ENCODE measurements around the gene CS.
A peak's percentile ranks its signal among the peaks of the same experiment; 100 is the strongest.
"Not testable (repeated sequence)": the region's sequence is repeated elsewhere in the genome, so short reads cannot be mapped to it uniquely, and the experiment has no call there.

CS gene

GRCh38 chr12:56274299-56274698 is 25.8 kb downstream of the CS start:
- H3K4me1 ChIP-seq (ENCODE audit: low read length), result no peaks in the 10 kb centered on the region
- H3K9ac ChIP-seq (ENCODE audit: low read length), result no peak overlapping the region
- H3K79me2 ChIP-seq (ENCODE audit: low read length), result no peaks in the 10 kb centered on the region
- H3K9me3 ChIP-seq (ENCODE audit: insufficient read depth, low read length), result no peaks in the 10 kb centered on the region
- no peaks in the 10 kb centered on the region; the same call in 1 of the 2 replicates for H4K20me1 ChIP-seq (ENCODE audit: insufficient read depth, low read length)
- no peak overlapping the region for H2AFZ ChIP-seq (ENCODE audit: low read depth, low read length)
- peaks cover 37% of the 10 kb centered on the region for H3K36me3 ChIP-seq (replicated peaks; ENCODE audit: low read depth, low read length)
- H3K4me2 ChIP-seq (ENCODE audit: low read length), result no peak overlapping the region
- H3K27ac ChIP-seq (ENCODE audit: low read length), result no peak overlapping the region
- TF ChIP-seq CTCF (IDR thresholded peaks at IDR 0.05; ENCODE audit: low read depth, low read length) (no peak), EZH2phosphoT487 (IDR thresholded peaks at IDR 0.05; ENCODE audit: low read depth) (no peak)
- no peaks in the 10 kb centered on the region for H3K27me3 ChIP-seq (ENCODE audit: low read depth, low read length)
- H3K4me3 ChIP-seq (ENCODE audit: low read length), result no peak overlapping the region

GRCh38 chr12:56272468-56272867 is 27.7 kb downstream of the CS start:
- H3K4me3 ChIP-seq (ENCODE audit: low read length); H2AFZ ChIP-seq (ENCODE audit: low read depth, low read length); H3K4me1 ChIP-seq (ENCODE audit: low read length); H3K9me3 ChIP-seq (ENCODE audit: insufficient read depth, low read length); H3K9ac ChIP-seq (ENCODE audit: low read length); H3K79me2 ChIP-seq (ENCODE audit: low read length); H3K27me3 ChIP-seq (ENCODE audit: low read depth, low read length); H4K20me1 ChIP-seq (ENCODE audit: insufficient read depth, low read length); H3K27ac ChIP-seq (ENCODE audit: low read length); H3K4me2 ChIP-seq (ENCODE audit: low read length): not testable (repeated sequence)
- peaks cover 36% of the 10 kb centered on the region for H3K36me3 ChIP-seq (replicated peaks; ENCODE audit: low read depth, low read length)

- Histone ChIP-seq H3K4me2 (ENCODE audit: low read length) (no peak overlapping the region), H2AFZ (ENCODE audit: low read depth, low read length) (no peak overlapping the region), H3K9ac (ENCODE audit: low read length) (no peak overlapping the region), H3K27ac (ENCODE audit: low read length) (no peak overlapping the region), H3K4me3 (ENCODE audit: low read length) (no peak overlapping the region), H3K36me3 (replicated peaks; ENCODE audit: low read depth, low read length) (peaks cover 33% of the 10 kb centered on the region), H3K79me2 (ENCODE audit: low read length) (no peaks in the 10 kb centered on the region), H3K4me1 (ENCODE audit: low read length) (peaks cover 5% of the 10 kb centered on the region; the same call in 1 of the 2 replicates), H3K27me3 (ENCODE audit: low read depth, low read length) (no peaks in the 10 kb centered on the region), H3K9me3 (ENCODE audit: insufficient read depth, low read length) (no peaks in the 10 kb centered on the region), H4K20me1 (ENCODE audit: insufficient read depth, low read length) (no peaks in the 10 kb centered on the region; the same call in 1 of the 2 replicates)
- TF ChIP-seq EZH2phosphoT487 (IDR thresholded peaks at IDR 0.05; ENCODE audit: low read depth), result no peak
- TF ChIP-seq CTCF (IDR thresholded peaks at IDR 0.05; ENCODE audit: low read depth, low read length), result peak; percentile 60
Observed at GRCh38 chr12:56271031-56271430, 29.1 kb downstream of the CS start.

GRCh38 chr12:56267443-56268071 is 32.6 kb downstream of the CS start:
- H2AFZ ChIP-seq (ENCODE audit: low read depth, low read length), result peak overlapping the region; percentile 78

More at GRCh38 chr12:56267443-56268071, 32.6 kb downstream of the CS start:
- H3K9me3 ChIP-seq (ENCODE audit: insufficient read depth, low read length), result no peaks in the 10 kb centered on the region
- peak overlapping the region; percentile 83 for H3K4me3 ChIP-seq (ENCODE audit: low read length)
- peak overlapping the region; percentile 67 for H3K4me2 ChIP-seq (ENCODE audit: low read length)
- peaks cover 5% of the 10 kb centered on the region; the same call in 1 of the 2 replicates for H3K4me1 ChIP-seq (ENCODE audit: low read length)
- peaks cover 14% of the 10 kb centered on the region for H3K36me3 ChIP-seq (replicated peaks; ENCODE audit: low read depth, low read length)
- peak overlapping the region; percentile 65 for H3K9ac ChIP-seq (ENCODE audit: low read length)
- no peaks in the 10 kb centered on the region for H3K79me2 ChIP-seq (ENCODE audit: low read length)
- no peak overlapping the region for H3K27ac ChIP-seq (ENCODE audit: low read length)
- TF ChIP-seq CTCF (IDR thresholded peaks at IDR 0.05; ENCODE audit: low read depth, low read length) (no peak), EZH2phosphoT487 (IDR thresholded peaks at IDR 0.05; ENCODE audit: low read depth) (no peak)
- H4K20me1 ChIP-seq (ENCODE audit: insufficient read depth, low read length), result no peaks in the 10 kb centered on the region; the same call in 1 of the 2 replicates
- H3K27me3 ChIP-seq (ENCODE audit: low read depth, low read length), result no peaks in the 10 kb centered on the region

Data from OCI-LY3 (cell line).